HL-60 (cell line): ENCODE data around the gene NFATC1.

Experiments used
- DNase-seq, 2 experiments: peaks; one replicate each; pipeline ENCODE4 v3.0.0-alpha.2; 2010 to 2020; ENCODE audit warnings: low read depth in 1 of 2, low spot score in 1 of 2
- H3K27ac ChIP-seq: fragments of 250-450 bp; sonication (Bioruptor Pico); replicated peaks from 2 replicates; pipeline ENCODE4 v1.5.1; 2020; ENCODE audit warnings: mild to moderate bottlenecking, moderate library complexity
- H3K27me3 ChIP-seq: fragments of 250-450 bp; sonication (Bioruptor Pico); 2 replicates; pipeline ENCODE4 v1.5.1; 2021; ENCODE audit warnings: mild to moderate bottlenecking, moderate library complexity; ENCODE audit not compliant: insufficient read depth, poor library complexity, severe bottlenecking
- H3K4me3 ChIP-seq: replicated peaks from 2 replicates; pipeline ENCODE4 v1.5.1; 2011; ENCODE audit warnings: mild to moderate bottlenecking, control low read depth, low read length; ENCODE audit not compliant: insufficient read depth
- CTCF ChIP-seq: IDR thresholded peaks from one replicate; pipeline ENCODE4 v1.5.1; 2011; ENCODE audit warnings: low read length, control low read depth, inconsistent platforms; ENCODE audit not compliant: insufficient read depth
- GABPA ChIP-seq: IDR thresholded peaks from 2 replicates; pipeline ENCODE4 v1.6.1; 2012; ENCODE audit warnings: low read depth
- POLR2AphosphoS5 ChIP-seq: IDR thresholded peaks from 2 replicates; pipeline ENCODE4 v1.6.1; 2012; ENCODE audit warnings: low read depth
- SPI1 ChIP-seq: IDR thresholded peaks from 2 replicates; pipeline ENCODE4 v1.6.1; 2012; ENCODE audit warnings: low read depth, mild to moderate bottlenecking, borderline replicate concordance
- TF ChIP-seq, protein P1 (sequence below): IDR thresholded peaks from 2 replicates; pipeline ENCODE4 v1.6.1; 2012; ENCODE audit warnings: low read depth; ENCODE audit not compliant: insufficient replicate concordance

The NFATC1 gene

GRCh38 chr18:79377187-79377891 lies 18.4 kb upstream of the NFATC1 start:
- no peak for DNase-seq
- Histone ChIP-seq H3K4me3 (no peak overlapping the region), H3K27ac (no peak overlapping the region), H3K27me3 (no peaks in the 10 kb centered on the region)
- TF ChIP-seq GABPA = no peak
- no peak for TF ChIP-seq SPI1
- TF ChIP-seq, protein P1, sequence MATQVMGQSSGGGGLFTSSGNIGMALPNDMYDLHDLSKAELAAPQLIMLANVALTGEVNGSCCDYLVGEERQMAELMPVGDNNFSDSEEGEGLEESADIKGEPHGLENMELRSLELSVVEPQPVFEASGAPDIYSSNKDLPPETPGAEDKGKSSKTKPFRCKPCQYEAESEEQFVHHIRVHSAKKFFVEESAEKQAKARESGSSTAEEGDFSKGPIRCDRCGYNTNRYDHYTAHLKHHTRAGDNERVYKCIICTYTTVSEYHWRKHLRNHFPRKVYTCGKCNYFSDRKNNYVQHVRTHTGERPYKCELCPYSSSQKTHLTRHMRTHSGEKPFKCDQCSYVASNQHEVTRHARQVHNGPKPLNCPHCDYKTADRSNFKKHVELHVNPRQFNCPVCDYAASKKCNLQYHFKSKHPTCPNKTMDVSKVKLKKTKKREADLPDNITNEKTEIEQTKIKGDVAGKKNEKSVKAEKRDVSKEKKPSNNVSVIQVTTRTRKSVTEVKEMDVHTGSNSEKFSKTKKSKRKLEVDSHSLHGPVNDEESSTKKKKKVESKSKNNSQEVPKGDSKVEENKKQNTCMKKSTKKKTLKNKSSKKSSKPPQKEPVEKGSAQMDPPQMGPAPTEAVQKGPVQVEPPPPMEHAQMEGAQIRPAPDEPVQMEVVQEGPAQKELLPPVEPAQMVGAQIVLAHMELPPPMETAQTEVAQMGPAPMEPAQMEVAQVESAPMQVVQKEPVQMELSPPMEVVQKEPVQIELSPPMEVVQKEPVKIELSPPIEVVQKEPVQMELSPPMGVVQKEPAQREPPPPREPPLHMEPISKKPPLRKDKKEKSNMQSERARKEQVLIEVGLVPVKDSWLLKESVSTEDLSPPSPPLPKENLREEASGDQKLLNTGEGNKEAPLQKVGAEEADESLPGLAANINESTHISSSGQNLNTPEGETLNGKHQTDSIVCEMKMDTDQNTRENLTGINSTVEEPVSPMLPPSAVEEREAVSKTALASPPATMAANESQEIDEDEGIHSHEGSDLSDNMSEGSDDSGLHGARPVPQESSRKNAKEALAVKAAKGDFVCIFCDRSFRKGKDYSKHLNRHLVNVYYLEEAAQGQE = no peak

DNA sequence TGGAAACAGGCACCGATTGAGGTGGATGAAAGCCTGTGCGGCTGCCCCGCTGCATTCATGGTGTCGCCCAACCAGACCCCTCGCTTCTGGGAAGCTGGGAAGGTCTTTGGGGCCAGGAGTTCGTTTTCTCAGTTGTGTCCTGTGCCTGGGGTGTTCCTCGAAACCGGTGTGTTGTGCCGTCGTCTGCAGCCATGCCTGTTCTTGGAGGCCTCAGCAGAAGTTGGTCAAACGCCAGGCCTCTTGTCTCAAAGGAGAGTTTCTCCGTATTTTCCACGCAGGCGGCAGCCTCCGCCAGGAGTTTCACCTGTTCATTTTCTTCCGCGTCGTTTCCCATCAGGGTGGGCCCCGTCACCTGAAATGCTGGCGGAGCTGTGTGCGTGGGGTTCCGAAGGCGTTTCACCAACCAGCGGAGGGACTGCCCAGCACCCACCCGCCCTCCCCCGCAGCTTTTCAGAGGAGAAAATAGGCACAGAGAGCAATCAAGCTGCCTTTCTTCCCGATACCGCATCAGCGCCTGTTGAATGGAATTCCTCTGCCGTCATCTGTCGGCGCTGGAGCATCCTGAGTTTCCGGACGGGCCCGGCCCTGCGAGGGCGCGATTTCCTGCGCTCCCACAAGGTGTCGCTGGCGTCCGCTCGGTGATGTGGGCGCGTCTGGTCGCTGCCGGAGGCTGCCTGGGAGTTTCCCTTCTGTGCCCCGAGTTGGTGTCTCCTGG lies 17.0 kb upstream of the NFATC1 start:
- Histone ChIP-seq H3K27ac (no peak overlapping the region), H3K4me3 (no peak overlapping the region), H3K27me3 (no peaks in the 10 kb centered on the region)
- peak in 1 of 2 experiments; percentile 83 for DNase-seq
- TF ChIP-seq GABPA (no peak), CTCF (peak; percentile 97), SPI1 (no peak), POLR2AphosphoS5 (no peak)
- TF ChIP-seq, protein P1 = no peak

DNA sequence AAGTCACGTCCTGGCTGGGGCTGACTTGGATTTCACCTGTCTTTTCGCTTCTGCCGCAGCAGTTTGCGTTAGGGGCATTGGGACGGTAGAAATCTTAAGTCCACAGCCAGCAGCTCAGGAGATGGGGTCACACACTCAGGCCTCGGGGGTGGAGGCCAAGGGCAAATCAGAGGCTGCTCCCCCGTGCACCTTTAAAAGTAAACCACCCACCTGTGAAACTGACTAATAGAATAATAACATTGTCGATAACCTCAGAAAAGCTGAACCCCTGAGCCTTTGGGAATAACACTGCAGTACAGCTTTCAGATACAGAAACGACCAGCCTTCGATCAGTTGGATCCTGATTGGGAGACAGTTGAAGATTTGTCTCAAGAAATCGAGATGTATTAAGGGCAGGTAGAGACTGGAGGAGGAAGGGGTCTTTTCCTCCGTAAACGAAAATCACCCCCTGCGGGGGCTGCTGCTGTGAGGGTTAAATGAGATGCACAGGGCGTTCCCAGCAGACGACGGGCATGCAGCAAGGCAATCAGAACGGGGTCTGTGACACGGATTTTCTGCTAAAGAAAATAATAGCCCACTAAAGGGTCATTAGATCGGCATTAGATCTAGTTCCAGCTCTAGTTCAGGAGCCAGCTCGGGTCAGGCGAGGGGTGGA lies 16.4 kb upstream of the NFATC1 start:
- DNase-seq = no peak
- Histone ChIP-seq H3K27me3 (no peaks in the 10 kb centered on the region), H3K27ac (no peak overlapping the region), H3K4me3 (no peak overlapping the region)
- TF ChIP-seq GABPA = no peak

DNA sequence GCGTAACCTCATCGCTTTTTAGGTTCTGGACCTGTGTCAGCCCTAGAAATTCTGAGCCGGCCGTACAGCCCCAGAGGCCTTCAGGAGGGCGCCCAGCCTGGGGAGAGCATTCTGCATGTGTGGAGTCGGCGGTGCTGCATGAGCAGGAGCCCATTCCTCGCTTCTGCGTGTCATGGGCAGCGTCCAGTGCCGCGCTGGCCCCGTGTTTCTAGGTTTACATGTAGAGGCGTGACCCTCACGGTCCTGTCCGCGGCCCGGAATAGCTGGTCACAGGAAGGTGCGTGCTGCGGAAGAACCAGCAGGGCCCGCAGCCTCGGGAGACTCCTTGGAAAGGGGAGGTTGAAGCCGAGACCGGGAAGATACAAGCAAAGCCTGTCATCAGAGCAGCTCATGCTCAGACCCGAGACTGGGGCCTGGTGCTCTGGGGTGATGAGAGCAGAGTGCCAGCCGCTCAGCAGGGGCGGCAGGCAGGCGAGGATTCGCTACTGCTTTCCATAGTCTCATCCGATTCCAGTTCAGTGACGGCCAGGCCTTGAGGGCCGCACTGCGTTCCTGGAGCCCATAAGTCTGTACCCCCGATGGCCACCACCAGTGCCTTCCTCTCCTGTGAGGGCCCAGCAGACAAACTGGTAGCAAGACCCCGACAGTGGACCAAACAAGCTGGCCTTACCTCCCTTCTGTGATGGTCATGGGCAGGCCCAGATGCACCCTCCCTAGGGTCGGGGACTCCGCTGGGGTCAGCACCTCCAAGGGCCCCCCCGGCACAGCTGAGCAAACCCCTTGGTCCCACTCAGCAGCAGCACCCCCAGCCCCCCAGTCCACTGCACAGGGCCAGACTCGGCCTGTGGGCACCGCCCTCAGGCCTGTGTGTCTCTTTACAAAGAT lies 15.6 kb upstream of the NFATC1 start:
- H3K27me3 ChIP-seq = no peaks in the 10 kb centered on the region
- no peak overlapping the region for H3K4me3 ChIP-seq
- TF ChIP-seq POLR2AphosphoS5 (peak; percentile 22; the same call in 1 of the 2 replicates), SPI1 (no peak)
- no peak for DNase-seq
- H3K27ac ChIP-seq = no peak overlapping the region
